HCT116 (cell line): Measurements from ENCODE around the gene AGBL1. TPM values are rescaled to one million over a fixed set of nuclear protein-coding genes. Genes with fewer than 3 reads are reported as not detected.

ENCODE experiments used
- ATAC-seq: fragments of 200-7000 bp; cut with Tn5 transposase; 2 replicates; pipeline ENCODE4 v1.9.1; 2020; ENCODE audit warnings: mild to moderate bottlenecking, moderate library complexity
- BruUV-seq: library from RNA; stranded (reverse); fragments of 400-500 nt; replicated peaks from 2 replicates; lab custom pipeline; 2021; lab: Mats Ljungman, UMichigan
- CTCF ChIA-PET: fragments of 300-600 bp; sonication (Branson Sonifier 250); formaldehyde crosslinking; loops from one replicate; lab custom pipeline; 2021; ENCODE audit warnings: antibody characterized with exemption; lab: Charles Lee
- POLR2A ChIA-PET: fragments of 300-600, 350-600 bp; sonication (Branson Sonifier 250); formaldehyde crosslinking; loops from one replicate; lab custom pipeline; 2021; ENCODE audit warnings: antibody characterized with exemption; lab: Charles Lee
- RAD21 ChIA-PET, 2 experiments: fragments of 300-600 bp; sonication (Branson Sonifier 250); formaldehyde crosslinking; loops; one replicate each; lab custom pipeline; 2023; ENCODE audit warnings: low total read pairs in 2 of 2; ENCODE audit not compliant: uncharacterized antibody in 2 of 2, unreplicated experiment in 2 of 2, low non-redundant PET in 1 of 2; lab: Charles Lee
- DNase-seq: peaks from one replicate; pipeline ENCODE4 v3.0.0-alpha.2; 2010; ENCODE audit warnings: low read depth, low spot score
- H2AFZ ChIP-seq: fragments of 200-600 bp; shearing (Covaris generic), sonication (generic); 2 replicates; pipeline ENCODE4 v1.6.1; 2017; ENCODE audit warnings: low read depth, mixed run types, mixed read lengths, antibody characterized with exemption, low read length; ENCODE audit not compliant: poor library complexity, severe bottlenecking
- H3K27ac ChIP-seq: 2 replicates; pipeline ENCODE4 v1.5.1; 2012; ENCODE audit warnings: low read depth, low read length
- H3K27me3 ChIP-seq: fragments of 200-600 bp; sonication (generic); 2 replicates; pipeline ENCODE4 v1.6.1; 2016; ENCODE audit warnings: mixed run types, low read length, mixed read lengths; ENCODE audit not compliant: insufficient read depth
- H3K36me3 ChIP-seq, 2 experiments: fragments of 200-500 bp in 1 of 2; fragments of 200-600 bp in 1 of 2; sonication (Bioruptor generic) in 1 of 2; sonication (generic) in 1 of 2; 2 replicates each; pipeline versions ENCODE4 v1.5.1 to v1.6.1; 2014 to 2016; ENCODE audit warnings: low read length in 2 of 2, inconsistent platforms in 1 of 2, mixed read lengths in 1 of 2, mixed run types in 1 of 2; ENCODE audit not compliant: insufficient read depth in 2 of 2, control insufficient read depth in 1 of 2
- H3K4me1 ChIP-seq, 2 experiments: fragments of 200-600 bp in 1 of 2; sonication (generic) in 1 of 2; 2 replicates each; pipeline versions ENCODE4 v1.5.1 to v1.6.1; 2012 to 2017; ENCODE audit warnings: low read length in 2 of 2, inconsistent platforms in 1 of 2, mild to moderate bottlenecking in 1 of 2, mixed read lengths in 1 of 2, mixed run types in 1 of 2, moderate library complexity in 1 of 2; ENCODE audit not compliant: insufficient read depth in 2 of 2, control insufficient read depth in 1 of 2
- H3K4me2 ChIP-seq: fragments of 200-600 bp; sonication (generic); 2 replicates; pipeline ENCODE4 v1.6.1; 2017; ENCODE audit warnings: mixed run types, low read length, mixed read lengths
- H3K4me3 ChIP-seq, 2 experiments: fragments of 200-600 bp in 1 of 2; sonication (generic) in 1 of 2; replicated peaks in 1 of 2; 2 replicates each; pipeline ENCODE4 v1.5.1; 2011 to 2016; ENCODE audit warnings: low read length in 2 of 2, control low read depth in 1 of 2, low read depth in 1 of 2, mild to moderate bottlenecking in 1 of 2, mixed read lengths in 1 of 2, mixed run types in 1 of 2
- H3K79me2 ChIP-seq: fragments of 200-600 bp; sonication (generic); 2 replicates; pipeline ENCODE4 v1.6.1; 2017; ENCODE audit warnings: mild to moderate bottlenecking, mixed run types, low read length, moderate library complexity, mixed read lengths; ENCODE audit not compliant: insufficient read depth
- H3K9ac ChIP-seq: fragments of 200-600 bp; sonication (generic); 2 replicates; pipeline ENCODE4 v1.6.1; 2016; ENCODE audit warnings: low read length, mixed read lengths
- H3K9me2 ChIP-seq: fragments of 200-600 bp; sonication (generic), shearing (Covaris generic); 2 replicates; pipeline ENCODE4 v1.6.1; 2017; ENCODE audit warnings: mixed run types, mild to moderate bottlenecking, moderate library complexity; ENCODE audit not compliant: insufficient read depth
- H3K9me3 ChIP-seq, 2 experiments: fragments of 200-500 bp in 1 of 2; fragments of 200-600 bp in 1 of 2; sonication (Bioruptor generic) in 1 of 2; sonication (generic) in 1 of 2; 2 replicates each; pipeline ENCODE4 v1.6.1; 2014 to 2017; ENCODE audit warnings: low read length in 2 of 2, mixed read lengths in 2 of 2, inconsistent platforms in 1 of 2, low read depth in 1 of 2, mild to moderate bottlenecking in 1 of 2, mixed run types in 1 of 2, moderate library complexity in 1 of 2; ENCODE audit not compliant: control insufficient read depth in 1 of 2, insufficient read depth in 1 of 2
- H4K20me1 ChIP-seq: fragments of 200-600 bp; sonication (generic), shearing (Covaris generic); 2 replicates; pipeline ENCODE4 v1.6.1; 2017; ENCODE audit warnings: mixed run types, mild to moderate bottlenecking, moderate library complexity; ENCODE audit not compliant: insufficient read depth
- CBX3 ChIP-seq: IDR thresholded peaks from 2 replicates; pipeline ENCODE4 v1.6.1; 2012; ENCODE audit warnings: low read depth
- EGR1 ChIP-seq: IDR thresholded peaks from 2 replicates; pipeline ENCODE4 v1.6.1; 2012; ENCODE audit warnings: low read depth
- FOSL1 ChIP-seq: IDR thresholded peaks from 2 replicates; pipeline ENCODE4 v1.6.1; 2012; ENCODE audit warnings: low read depth
- POLR2A ChIP-seq: IDR thresholded peaks from 2 replicates; pipeline ENCODE4 v1.7.0; 2011; ENCODE audit warnings: borderline replicate concordance; ENCODE audit not compliant: insufficient read depth, insufficient read length; ENCODE audit errors: extremely low read depth
- RAD21 ChIP-seq: IDR thresholded peaks from 2 replicates; pipeline ENCODE4 v1.6.1; 2012; ENCODE audit warnings: low read depth, mild to moderate bottlenecking
- SIN3A ChIP-seq: IDR thresholded peaks from 2 replicates; pipeline ENCODE4 v1.6.1; 2012; ENCODE audit warnings: low read depth
- TCF7L2 ChIP-seq: IDR thresholded peaks from 2 replicates; pipeline ENCODE4 v1.7.0; 2011; ENCODE audit warnings: borderline replicate concordance, inconsistent platforms; ENCODE audit not compliant: insufficient read depth, insufficient read length; ENCODE audit errors: extremely low read depth
- YY1 ChIP-seq: IDR thresholded peaks from 2 replicates; pipeline ENCODE4 v1.6.1; 2011; ENCODE audit warnings: low read length, low read depth, moderate library complexity, mild to moderate bottlenecking; ENCODE audit not compliant: insufficient replicate concordance; ENCODE audit errors: extremely low read depth
- ZNF274 ChIP-seq: fragments of 200-500 bp; sonication (Bioruptor generic); IDR thresholded peaks from 2 replicates; pipeline ENCODE4 v1.6.1; 2014; ENCODE audit warnings: mild to moderate bottlenecking, low read depth, low read length, inconsistent platforms
- intact Hi-C: fragments of 100-400 bp; cut with micrococcal nuclease; formaldehyde crosslinking; loops from 2 replicates; pipeline ENCODE4 v1.10.0; 2022
- total RNA-seq: library from RNA; stranded (reverse); gene quantifications from one replicate; pipeline ENCODE4 v1.2.1, GENCODE V29; 2021; ENCODE audit not compliant: unreplicated experiment
- TF ChIP-seq, protein P1 (sequence below), 3 experiments: fragments of 200-600 bp in 1 of 3; sonication (generic) in 1 of 3; IDR thresholded peaks in 2 of 3; conservative IDR thresholded peaks in 1 of 3; 2 replicates each; pipeline ENCODE4 v1.5.1; 2012 to 2017; ENCODE audit warnings: low read depth in 2 of 3, low read length in 2 of 3, antibody characterized with exemption in 1 of 3, borderline replicate concordance in 1 of 3, control low read depth in 1 of 3, mild to moderate bottlenecking in 1 of 3, mixed read lengths in 1 of 3, mixed run types in 1 of 3, moderate library complexity in 1 of 3; ENCODE audit not compliant: insufficient read depth in 1 of 3
- TF ChIP-seq, protein P2 (sequence below): IDR thresholded peaks from 2 replicates; pipeline ENCODE4 v1.6.1; 2012
- TF ChIP-seq, protein P3 (sequence below): IDR thresholded peaks from 2 replicates; pipeline ENCODE4 v1.6.1; 2012; ENCODE audit warnings: low read depth

AGBL1 gene
- total RNA-seq, 1 experiment from 2014 or later = not detected

DNA sequence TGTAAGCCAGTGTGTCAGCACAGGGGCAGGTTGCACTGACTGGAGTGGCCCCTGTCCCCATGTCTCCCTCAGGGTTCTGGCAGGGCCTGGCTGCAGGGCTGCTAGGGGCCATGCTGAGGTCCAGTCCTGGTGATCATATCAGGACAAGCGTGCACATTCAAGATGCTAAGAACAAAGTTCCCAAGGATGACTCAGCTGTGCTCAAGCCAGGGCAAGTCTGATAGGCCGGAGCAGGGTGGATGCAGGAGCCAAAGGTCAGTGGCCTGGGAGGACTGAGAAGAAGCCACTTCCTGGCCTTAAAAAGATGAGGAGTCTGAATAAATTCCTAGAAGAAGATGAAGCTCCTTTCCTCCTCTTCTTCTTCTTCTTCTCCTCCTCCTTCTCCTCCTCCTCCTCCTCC, 353.2 kb downstream of the AGBL1 start:
- no peaks in the 10 kb centered on the region for H3K27me3 ChIP-seq
- peaks cover 0 to 21% of the 10 kb centered on the region in 2 experiments; a peak in 2 of 4 replicates for H3K9me3 ChIP-seq
- no peaks in the 10 kb centered on the region for H3K4me1 ChIP-seq
- TF ChIP-seq, protein P1, sequence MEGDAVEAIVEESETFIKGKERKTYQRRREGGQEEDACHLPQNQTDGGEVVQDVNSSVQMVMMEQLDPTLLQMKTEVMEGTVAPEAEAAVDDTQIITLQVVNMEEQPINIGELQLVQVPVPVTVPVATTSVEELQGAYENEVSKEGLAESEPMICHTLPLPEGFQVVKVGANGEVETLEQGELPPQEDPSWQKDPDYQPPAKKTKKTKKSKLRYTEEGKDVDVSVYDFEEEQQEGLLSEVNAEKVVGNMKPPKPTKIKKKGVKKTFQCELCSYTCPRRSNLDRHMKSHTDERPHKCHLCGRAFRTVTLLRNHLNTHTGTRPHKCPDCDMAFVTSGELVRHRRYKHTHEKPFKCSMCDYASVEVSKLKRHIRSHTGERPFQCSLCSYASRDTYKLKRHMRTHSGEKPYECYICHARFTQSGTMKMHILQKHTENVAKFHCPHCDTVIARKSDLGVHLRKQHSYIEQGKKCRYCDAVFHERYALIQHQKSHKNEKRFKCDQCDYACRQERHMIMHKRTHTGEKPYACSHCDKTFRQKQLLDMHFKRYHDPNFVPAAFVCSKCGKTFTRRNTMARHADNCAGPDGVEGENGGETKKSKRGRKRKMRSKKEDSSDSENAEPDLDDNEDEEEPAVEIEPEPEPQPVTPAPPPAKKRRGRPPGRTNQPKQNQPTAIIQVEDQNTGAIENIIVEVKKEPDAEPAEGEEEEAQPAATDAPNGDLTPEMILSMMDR (IDR thresholded peaks at IDR 0.05 in 2 of 3, conservative IDR thresholded peaks at IDR 0.05 in 1 of 3; ENCODE audit: borderline replicate concordance in 1 of 3, insufficient read depth in 1 of 3, low read depth in 2 of 3, low read length in 2 of 3) = no peak
- TF ChIP-seq YY1 = no peak
- TF ChIP-seq, protein P2, sequence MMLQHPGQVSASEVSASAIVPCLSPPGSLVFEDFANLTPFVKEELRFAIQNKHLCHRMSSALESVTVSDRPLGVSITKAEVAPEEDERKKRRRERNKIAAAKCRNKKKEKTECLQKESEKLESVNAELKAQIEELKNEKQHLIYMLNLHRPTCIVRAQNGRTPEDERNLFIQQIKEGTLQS = no peak
- TF ChIP-seq RAD21 = no peak
- TF ChIP-seq FOSL1 = no peak
- no peak for TF ChIP-seq CBX3
- TF ChIP-seq POLR2A = no peak
- no peak for TF ChIP-seq SIN3A
- no peak for TF ChIP-seq TCF7L2
- TF ChIP-seq, protein P3, sequence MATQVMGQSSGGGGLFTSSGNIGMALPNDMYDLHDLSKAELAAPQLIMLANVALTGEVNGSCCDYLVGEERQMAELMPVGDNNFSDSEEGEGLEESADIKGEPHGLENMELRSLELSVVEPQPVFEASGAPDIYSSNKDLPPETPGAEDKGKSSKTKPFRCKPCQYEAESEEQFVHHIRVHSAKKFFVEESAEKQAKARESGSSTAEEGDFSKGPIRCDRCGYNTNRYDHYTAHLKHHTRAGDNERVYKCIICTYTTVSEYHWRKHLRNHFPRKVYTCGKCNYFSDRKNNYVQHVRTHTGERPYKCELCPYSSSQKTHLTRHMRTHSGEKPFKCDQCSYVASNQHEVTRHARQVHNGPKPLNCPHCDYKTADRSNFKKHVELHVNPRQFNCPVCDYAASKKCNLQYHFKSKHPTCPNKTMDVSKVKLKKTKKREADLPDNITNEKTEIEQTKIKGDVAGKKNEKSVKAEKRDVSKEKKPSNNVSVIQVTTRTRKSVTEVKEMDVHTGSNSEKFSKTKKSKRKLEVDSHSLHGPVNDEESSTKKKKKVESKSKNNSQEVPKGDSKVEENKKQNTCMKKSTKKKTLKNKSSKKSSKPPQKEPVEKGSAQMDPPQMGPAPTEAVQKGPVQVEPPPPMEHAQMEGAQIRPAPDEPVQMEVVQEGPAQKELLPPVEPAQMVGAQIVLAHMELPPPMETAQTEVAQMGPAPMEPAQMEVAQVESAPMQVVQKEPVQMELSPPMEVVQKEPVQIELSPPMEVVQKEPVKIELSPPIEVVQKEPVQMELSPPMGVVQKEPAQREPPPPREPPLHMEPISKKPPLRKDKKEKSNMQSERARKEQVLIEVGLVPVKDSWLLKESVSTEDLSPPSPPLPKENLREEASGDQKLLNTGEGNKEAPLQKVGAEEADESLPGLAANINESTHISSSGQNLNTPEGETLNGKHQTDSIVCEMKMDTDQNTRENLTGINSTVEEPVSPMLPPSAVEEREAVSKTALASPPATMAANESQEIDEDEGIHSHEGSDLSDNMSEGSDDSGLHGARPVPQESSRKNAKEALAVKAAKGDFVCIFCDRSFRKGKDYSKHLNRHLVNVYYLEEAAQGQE = no peak
- TF ChIP-seq EGR1 = no peak
- no peak for TF ChIP-seq ZNF274
- H3K79me2 ChIP-seq = no peaks in the 10 kb centered on the region
- no peak overlapping the region for H3K9ac ChIP-seq
- no peak overlapping the region for H3K4me3 ChIP-seq
- no peak overlapping the region for H2AFZ ChIP-seq
- POLR2A ChIA-PET = no interaction called here
- no TSS peak for BruUV-seq
- ATAC-seq = no peak
- no peak for DNase-seq
- H3K9me2 ChIP-seq = no peaks in the 10 kb centered on the region
- H3K27ac ChIP-seq = no peak overlapping the region
- H4K20me1 ChIP-seq = no peaks in the 10 kb centered on the region
- H3K4me2 ChIP-seq = no peak overlapping the region
- no peaks in the 10 kb centered on the region for H3K36me3 ChIP-seq
- CTCF ChIA-PET = no interaction called here
- RAD21 ChIA-PET = no interaction called here
- intact Hi-C loops = no loop called here
